NT2/D1 (cell line): ENCODE measurements around the gene DLG2.

Experiments
- DNase-seq: peaks from one replicate; pipeline ENCODE4 v3.0.0-alpha.2; 2011; ENCODE audit warnings: low read depth, low spot score
- H3K27me3 ChIP-seq: 2 replicates; pipeline ENCODE4 v1.6.0; 2011; ENCODE audit warnings: mild to moderate bottlenecking; ENCODE audit not compliant: insufficient read length, insufficient read depth
- H3K36me3 ChIP-seq: 2 replicates; pipeline ENCODE4 v1.6.1; 2011; ENCODE audit warnings: mild to moderate bottlenecking, low read length, mixed read lengths; ENCODE audit not compliant: insufficient read depth, insufficient read length
- H3K4me1 ChIP-seq: 2 replicates; pipeline ENCODE4 v1.5.1; 2011; ENCODE audit not compliant: insufficient read depth, insufficient read length
- H3K4me3 ChIP-seq: 2 replicates; pipeline ENCODE4 v1.5.1; 2011; ENCODE audit warnings: low read depth; ENCODE audit not compliant: insufficient read length
- H3K9ac ChIP-seq: 2 replicates; pipeline ENCODE4 v1.6.0; 2011; ENCODE audit warnings: low read depth; ENCODE audit not compliant: insufficient read length
- H3K9me3 ChIP-seq: 2 replicates; pipeline ENCODE4 v1.5.1; 2011; ENCODE audit warnings: mild to moderate bottlenecking, low read length; ENCODE audit not compliant: insufficient read depth
- SUZ12 ChIP-seq: IDR thresholded peaks from 2 replicates; pipeline ENCODE4 v1.6.1; 2011; ENCODE audit not compliant: insufficient read length, insufficient read depth; ENCODE audit errors: extremely low read depth
- YY1 ChIP-seq: IDR thresholded peaks from 2 replicates; pipeline ENCODE4 v1.6.1; 2011; ENCODE audit not compliant: insufficient read length, insufficient read depth
- ZNF274 ChIP-seq: IDR thresholded peaks from 2 replicates; pipeline ENCODE4 v1.6.1; 2011; ENCODE audit warnings: mild to moderate bottlenecking, low read depth, low read length

The DLG2 gene

GRCh38 chr11:83998921-83999320 lies 1628.2 kb downstream of the DLG2 start:
- Histone ChIP-seq H3K4me1 (no peaks in the 10 kb centered on the region), H3K36me3 (no peaks in the 10 kb centered on the region), H3K9ac (no peak overlapping the region), H3K4me3 (no peak overlapping the region), H3K9me3 (peaks cover 15% of the 10 kb centered on the region), H3K27me3 (no peaks in the 10 kb centered on the region)
- TF ChIP-seq ZNF274: no peak
- TF ChIP-seq YY1: no peak
- no peak for TF ChIP-seq SUZ12
- DNase-seq: no peak

- Histone ChIP-seq H3K4me1 (no peaks in the 10 kb centered on the region), H3K27me3 (no peaks in the 10 kb centered on the region), H3K36me3 (no peaks in the 10 kb centered on the region), H3K9me3 (no peaks in the 10 kb centered on the region), H3K9ac (no peak overlapping the region), H3K4me3 (no peak overlapping the region)
- TF ChIP-seq SUZ12: no peak
- no peak for TF ChIP-seq YY1
- no peak for TF ChIP-seq ZNF274
- DNase-seq: no peak
These were observed 1636.9 kb downstream of the DLG2 start for GRCh38 chr11:83990160-83990733.

DNA sequence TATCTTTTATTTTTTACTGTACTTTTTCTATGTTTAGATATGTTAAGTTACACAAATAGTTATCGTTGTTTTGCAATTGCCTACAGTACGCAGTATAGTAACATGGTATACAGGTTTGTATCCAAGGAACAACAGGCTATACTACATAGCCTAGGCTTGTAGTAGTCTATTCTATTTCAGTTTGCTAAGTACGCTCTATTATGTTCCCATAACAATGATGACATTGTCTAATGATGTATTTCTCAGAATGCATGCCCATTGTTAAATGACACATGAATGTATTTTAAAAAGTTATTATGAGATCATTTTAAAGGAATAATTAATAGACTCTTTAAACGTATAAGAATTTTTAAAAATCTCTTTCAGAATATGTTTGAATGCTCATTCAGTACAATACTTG lies 1644.3 kb downstream of the DLG2 start:
- H3K27me3 ChIP-seq: no peaks in the 10 kb centered on the region
- H3K4me3 ChIP-seq: no peak overlapping the region
- TF ChIP-seq ZNF274 (no peak), SUZ12 (no peak), YY1 (no peak)
- H3K9ac ChIP-seq: no peak overlapping the region
- no peaks in the 10 kb centered on the region for H3K4me1 ChIP-seq
- H3K36me3 ChIP-seq: no peaks in the 10 kb centered on the region
- no peak for DNase-seq
- H3K9me3 ChIP-seq: no peaks in the 10 kb centered on the region

DNA sequence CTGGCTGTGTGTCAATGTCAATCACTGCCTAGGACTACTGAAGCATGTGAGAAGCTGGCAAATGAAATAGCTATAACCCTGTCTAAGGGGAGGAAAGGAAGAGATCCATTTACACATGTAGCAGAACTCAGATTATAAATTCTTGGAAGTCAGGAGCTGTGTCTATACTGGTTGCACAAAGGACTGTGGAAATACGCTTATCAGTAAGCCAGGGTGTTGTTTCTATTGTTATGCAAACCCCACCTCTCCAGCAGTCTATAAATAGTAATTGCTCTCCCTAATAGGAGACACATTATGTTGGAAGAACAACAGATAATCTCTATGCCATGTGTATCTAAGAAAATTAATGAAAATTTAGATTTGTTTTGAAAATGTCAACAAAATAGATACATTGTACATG lies 1647.6 kb downstream of the DLG2 start:
- DNase-seq: no peak
- TF ChIP-seq YY1: no peak
- TF ChIP-seq SUZ12: no peak
- TF ChIP-seq ZNF274: no peak
- no peak overlapping the region for H3K9ac ChIP-seq
- no peaks in the 10 kb centered on the region for H3K36me3 ChIP-seq
- no peaks in the 10 kb centered on the region for H3K4me1 ChIP-seq
- no peak overlapping the region for H3K4me3 ChIP-seq
- no peaks in the 10 kb centered on the region for H3K9me3 ChIP-seq
- no peaks in the 10 kb centered on the region for H3K27me3 ChIP-seq

GRCh38 chr11:83978942-83979341 lies 1648.2 kb downstream of the DLG2 start:
- no peaks in the 10 kb centered on the region for H3K4me1 ChIP-seq
- no peaks in the 10 kb centered on the region for H3K36me3 ChIP-seq
- DNase-seq: no peak
- no peaks in the 10 kb centered on the region for H3K27me3 ChIP-seq
- no peak overlapping the region for H3K9ac ChIP-seq
- no peaks in the 10 kb centered on the region for H3K9me3 ChIP-seq
- no peak overlapping the region for H3K4me3 ChIP-seq
- TF ChIP-seq ZNF274: no peak
- TF ChIP-seq YY1: no peak
- no peak for TF ChIP-seq SUZ12

- Histone ChIP-seq H3K4me1 (no peaks in the 10 kb centered on the region), H3K27me3 (no peaks in the 10 kb centered on the region), H3K9ac (no peak overlapping the region), H3K4me3 (no peak overlapping the region), H3K36me3 (no peaks in the 10 kb centered on the region), H3K9me3 (no peaks in the 10 kb centered on the region)
- no peak for TF ChIP-seq ZNF274
- no peak for TF ChIP-seq YY1
- no peak for TF ChIP-seq SUZ12
- no peak for DNase-seq
These were observed 1651.1 kb downstream of the DLG2 start for GRCh38 chr11:83976086-83976485.

GRCh38 chr11:83972536-83972935 lies 1654.6 kb downstream of the DLG2 start:
- DNase-seq: no peak
- Histone ChIP-seq H3K4me1 (no peaks in the 10 kb centered on the region), H3K4me3 (no peak overlapping the region), H3K27me3 (no peaks in the 10 kb centered on the region), H3K9ac (no peak overlapping the region), H3K9me3 (no peaks in the 10 kb centered on the region), H3K36me3 (no peaks in the 10 kb centered on the region)
- no peak for TF ChIP-seq SUZ12
- no peak for TF ChIP-seq ZNF274
- no peak for TF ChIP-seq YY1
